NT2/D1 (cell line): Measurements from ENCODE around the gene ARVCF.

Experiments used
- YY1 ChIP-seq: IDR thresholded peaks from 2 replicates; pipeline ENCODE4 v1.6.1; 2011; ENCODE audit not compliant: insufficient read length, insufficient read depth
- ZNF274 ChIP-seq: IDR thresholded peaks from 2 replicates; pipeline ENCODE4 v1.6.1; 2011; ENCODE audit warnings: mild to moderate bottlenecking, low read depth, low read length

- TF ChIP-seq YY1, result no peak
- TF ChIP-seq ZNF274, result no peak
Observed at GRCh38 chr22:20024225-20024624, 7.6 kb upstream of the ARVCF start.
